Stimulated activated CD8-positive, alpha-beta memory T cell treated with anti-CD3 and anti-CD28 coated beads, Interleukin-2, amount 100 ng/mL, for 1 hour (primary cell): ENCODE results near the gene BIRC6.
"Not testable (repeated sequence)": the region's sequence is repeated elsewhere in the genome, so short reads cannot be mapped to it uniquely, and the experiment has no call there.

Source experiments
- DNase-seq, 2 donors: peaks; one replicate each; pipeline ENCODE4 v3.0.0-alpha.2; 2020; ENCODE audit warnings: low read depth in 2 of 2

Gene BIRC6

GRCh38 chr2:32614084-32614483 lies 257.3 kb downstream of the BIRC6 start:
- no peak for DNase-seq

- no peak for DNase-seq
These were observed 260.9 kb downstream of the BIRC6 start for GRCh38 chr2:32617599-32618189.

GRCh38 chr2:32622570-32623310 lies 265.9 kb downstream of the BIRC6 start:
- no peak for DNase-seq

GRCh38 chr2:32623311-32623706 lies 266.5 kb downstream of the BIRC6 start:
- no peak for DNase-seq

GRCh38 chr2:32624812-32625211 lies 268.0 kb downstream of the BIRC6 start:
- DNase-seq = no peak

GRCh38 chr2:32626639-32627221 lies 269.9 kb downstream of the BIRC6 start:
- no peak for DNase-seq

GRCh38 chr2:32627441-32627813 lies 270.6 kb downstream of the BIRC6 start:
- no peak for DNase-seq

- DNase-seq = peak; percentile 83 to 89
These were observed 271.2 kb downstream of the BIRC6 start, which contains the start of gene TTC27 for GRCh38 chr2:32627814-32628579. TTC27 (plus strand) TSS chr2:32628050; CDS start chr2:32628293, 243 bp downstream.

- DNase-seq = no peak
These were observed 275.3 kb downstream of the BIRC6 start for GRCh38 chr2:32632089-32632488.

GRCh38 chr2:32633040-32633439 lies 276.2 kb downstream of the BIRC6 start:
- no peak for DNase-seq

GRCh38 chr2:32638548-32638947 lies 281.7 kb downstream of the BIRC6 start:
- DNase-seq = not testable (repeated sequence)

GRCh38 chr2:32641180-32641579 lies 284.4 kb downstream of the BIRC6 start:
- no peak for DNase-seq

GRCh38 chr2:32647180-32647651 lies 290.4 kb downstream of the BIRC6 start:
- no peak for DNase-seq

- no peak for DNase-seq
These were observed 295.9 kb downstream of the BIRC6 start for GRCh38 chr2:32652555-32653209.

GRCh38 chr2:32656069-32656468 lies 299.2 kb downstream of the BIRC6 start:
- no peak for DNase-seq

GRCh38 chr2:32663864-32664263 lies 307.0 kb downstream of the BIRC6 start:
- no peak for DNase-seq

- DNase-seq = no peak
These were observed 309.9 kb downstream of the BIRC6 start for GRCh38 chr2:32666704-32667103.

- no peak for DNase-seq
These were observed 311.4 kb downstream of the BIRC6 start for GRCh38 chr2:32668254-32668653.
